Stimulated activated CD4-positive, alpha-beta T cell treated with anti-CD3 and anti-CD28 coated beads, Interleukin-2, amount 100 ng/mL, for 48 hours (primary cell): ENCODE results near the gene DPP7.
"Not testable (repeated sequence)": the region's sequence is repeated elsewhere in the genome, so short reads cannot be mapped to it uniquely, and the experiment has no call there.

Experiments
- DNase-seq, 2 donors: peaks; one replicate each; pipeline ENCODE4 v3.0.0-alpha.2; 2020

DPP7 gene

DNA sequence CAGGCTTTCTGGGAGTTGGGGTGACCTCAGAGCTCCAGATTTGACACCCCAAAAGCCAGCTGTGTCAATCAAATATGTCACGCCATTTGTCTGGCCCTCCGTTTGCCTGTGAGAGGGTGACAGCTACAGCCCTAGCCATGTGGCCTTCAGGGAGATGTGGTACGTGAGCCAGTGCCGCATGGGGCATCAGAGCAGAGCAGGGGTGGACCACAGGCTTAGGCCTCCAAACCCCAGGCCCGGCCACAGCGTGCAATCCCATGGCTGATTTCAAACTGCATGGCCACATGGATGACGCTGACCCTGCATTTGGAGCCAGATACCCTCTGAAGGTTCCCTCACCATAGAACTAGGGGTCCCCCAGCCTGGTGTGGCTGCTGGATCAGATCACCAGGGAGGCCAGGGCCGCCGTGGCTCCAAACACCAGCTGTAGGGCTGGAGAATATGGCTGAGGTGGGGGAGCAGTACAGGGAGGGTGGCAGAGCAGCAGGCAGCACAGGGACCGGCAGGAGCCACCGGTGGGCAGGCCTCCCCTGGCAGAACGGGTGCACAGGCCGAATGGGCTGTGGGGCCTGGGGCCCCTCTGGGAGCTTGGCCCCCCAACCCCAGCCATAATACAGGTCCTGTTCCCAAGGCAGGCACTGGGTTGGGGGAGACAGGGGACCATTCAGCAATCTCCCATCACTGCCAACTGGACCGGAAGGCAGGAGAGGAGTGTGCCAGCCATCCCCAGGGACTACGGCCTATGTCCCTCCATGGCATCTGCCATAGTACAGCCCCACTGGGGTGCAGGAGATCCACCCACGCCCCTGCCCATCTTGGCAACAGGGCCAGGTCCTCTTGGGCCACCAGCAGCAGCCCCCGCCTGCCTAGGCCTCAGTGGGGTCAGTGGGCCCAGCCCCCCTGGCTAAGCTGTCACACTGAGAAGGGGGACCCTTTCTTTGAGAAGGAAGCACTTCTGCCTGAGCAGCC is 45.7 kb downstream of the DPP7 start:
- DNase-seq = no peak

DNA sequence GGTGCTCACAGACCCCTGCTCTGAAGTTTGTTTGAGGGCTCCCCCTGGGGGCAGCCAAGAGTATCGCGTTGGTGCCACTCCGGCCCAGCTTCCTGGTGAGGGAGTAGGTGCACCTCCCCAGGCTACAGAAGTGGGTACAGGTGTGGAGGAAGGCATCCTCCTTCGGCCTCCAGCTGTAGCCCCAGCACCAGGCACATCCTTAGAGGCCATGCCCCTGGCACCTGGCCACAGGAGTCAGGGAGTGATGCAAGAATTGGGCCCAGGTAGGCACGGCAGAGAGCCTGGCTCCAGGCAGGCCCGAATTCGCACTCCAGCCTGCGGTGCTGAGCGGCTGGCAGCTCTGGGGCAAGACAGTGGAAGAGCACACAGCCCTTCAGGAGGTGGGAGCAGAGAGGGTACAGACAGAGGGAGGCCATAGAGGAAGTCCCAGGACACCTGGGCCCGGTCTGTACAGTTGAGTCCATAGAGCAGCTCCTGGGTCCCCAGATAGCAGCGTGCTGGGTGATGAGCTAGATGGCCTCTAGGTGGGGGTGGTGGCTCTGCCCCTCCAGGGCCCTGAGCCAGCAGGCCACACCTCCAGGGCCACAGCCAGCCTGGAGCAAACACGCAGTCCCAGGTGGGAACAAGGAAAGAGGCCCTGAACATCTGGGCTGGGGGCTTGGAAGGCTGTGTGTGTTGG is 46.5 kb downstream of the DPP7 start:
- DNase-seq = peak; percentile 84

DNA sequence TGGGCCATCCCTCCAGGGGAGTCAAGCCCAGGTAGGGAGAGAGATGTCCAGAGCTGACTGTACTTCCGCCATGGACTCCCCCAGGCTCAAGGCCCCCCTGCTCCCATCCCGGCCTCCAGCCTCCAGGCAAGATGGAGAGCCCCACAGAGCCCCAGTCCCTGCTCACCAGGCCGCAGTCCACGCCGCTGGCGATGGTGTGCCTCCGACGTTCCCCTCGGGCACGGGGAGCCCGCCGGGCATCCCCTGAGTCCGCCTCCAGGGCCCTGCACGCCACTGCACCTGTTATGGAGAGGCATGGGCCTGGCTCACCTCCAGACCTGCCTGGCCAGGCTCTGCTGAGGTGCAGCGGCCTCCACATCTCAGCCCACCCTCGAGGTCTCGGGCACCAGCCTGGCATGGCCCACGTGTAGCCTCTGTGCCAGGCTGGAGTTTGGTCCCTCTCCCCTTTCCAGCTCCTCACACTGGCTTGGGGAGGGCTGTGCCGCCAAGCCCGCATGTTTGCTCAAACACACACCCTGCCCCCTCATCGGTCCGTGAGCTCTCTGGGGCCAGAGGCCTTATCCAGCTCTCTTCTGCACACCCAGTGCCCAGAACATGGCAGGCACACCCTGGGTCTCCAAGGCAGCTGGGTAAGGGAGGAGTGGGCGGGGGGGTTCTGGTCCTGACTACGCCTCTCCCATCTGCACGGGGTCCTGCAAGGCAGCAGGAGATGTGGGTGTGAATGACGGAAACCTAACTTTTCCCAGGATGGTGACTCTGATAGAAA is 48.3 kb downstream of the DPP7 start:
- DNase-seq = no peak

DNA sequence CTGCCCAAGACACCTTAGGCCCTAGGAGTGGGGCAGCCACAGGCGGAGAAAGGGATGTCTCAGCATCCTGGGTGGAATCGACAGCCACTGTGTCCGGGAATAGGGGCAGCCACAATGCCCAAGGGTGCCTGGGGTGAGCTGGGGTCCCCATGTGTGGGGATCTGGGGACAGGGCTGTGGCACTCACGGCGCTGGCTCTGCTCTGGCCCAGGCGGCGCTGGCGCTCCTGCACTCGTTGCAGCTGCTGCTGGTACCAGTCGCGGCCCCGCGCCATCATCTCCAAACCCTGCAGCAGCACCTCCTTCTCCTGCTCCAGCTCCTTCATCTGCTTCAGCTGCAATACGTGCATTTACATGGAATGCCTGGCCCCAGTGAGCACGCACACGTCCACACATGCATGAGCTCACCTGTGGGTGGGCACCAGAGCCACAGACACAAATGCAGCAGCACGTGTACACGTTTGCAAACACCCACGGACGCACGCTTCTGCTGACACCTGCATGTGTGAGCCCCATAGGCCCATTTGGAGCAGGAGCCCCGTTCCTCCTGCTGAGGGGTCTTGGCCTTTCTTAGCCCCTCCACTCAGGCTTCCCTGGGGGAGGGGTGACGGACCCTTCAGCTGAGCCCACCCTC is 49.1 kb downstream of the DPP7 start:
- no peak for DNase-seq

DNA sequence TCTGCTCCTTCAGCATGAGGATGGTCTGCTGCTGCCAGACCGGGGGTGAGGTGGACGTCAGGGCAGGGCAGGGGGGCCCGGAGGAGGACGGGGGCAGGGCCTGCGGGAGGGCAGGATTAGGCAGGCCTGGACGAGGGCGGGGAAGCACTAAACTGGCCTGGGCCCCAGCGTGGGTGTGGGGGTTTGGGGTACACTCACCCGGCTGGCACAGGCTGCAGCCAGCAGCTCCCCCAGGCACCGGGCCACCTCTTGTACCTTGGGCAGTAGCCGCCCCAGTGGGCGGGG is 49.7 kb downstream of the DPP7 start:
- DNase-seq = no peak

DNA sequence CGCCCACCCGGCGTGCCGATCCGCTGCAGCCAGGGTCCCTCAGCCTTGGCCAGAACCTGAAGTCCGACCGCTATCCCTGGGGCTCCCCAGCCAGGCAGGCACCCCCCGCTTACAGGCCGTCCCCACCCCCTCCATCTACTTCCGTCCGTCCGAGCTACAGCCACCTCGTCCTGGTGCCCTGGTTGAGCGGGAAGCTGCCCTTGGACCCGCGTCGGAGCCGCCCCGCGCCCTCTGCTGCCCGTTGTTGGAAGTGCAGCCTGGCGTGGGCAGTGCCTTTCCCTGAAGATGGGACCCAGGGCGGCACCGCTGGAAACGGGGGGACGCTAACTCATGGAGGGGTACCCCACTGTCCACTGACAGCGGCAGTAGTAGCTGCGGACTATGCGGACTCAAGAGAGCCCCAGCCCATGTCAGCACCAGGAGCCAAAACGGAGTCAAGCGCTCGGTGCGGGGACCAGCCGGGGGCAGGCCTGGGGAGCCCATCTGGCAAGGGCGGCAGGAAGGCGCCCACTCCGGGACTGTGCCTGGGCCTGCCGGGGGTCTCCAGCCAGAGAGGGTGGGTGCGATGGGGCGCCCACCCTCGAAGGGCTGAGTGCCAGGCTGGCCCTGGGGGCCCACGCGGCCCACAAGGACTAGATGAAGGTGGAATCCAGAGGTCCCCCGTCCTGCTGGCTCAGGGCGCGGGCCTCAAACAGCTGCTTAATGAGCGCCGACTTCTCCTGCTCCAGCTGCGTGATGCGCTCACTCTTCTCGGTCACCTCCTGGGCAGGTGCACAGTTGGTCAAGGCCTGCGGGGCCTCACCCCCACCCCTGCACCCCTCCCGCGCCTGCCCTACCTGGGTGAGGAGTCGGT is 50.3 kb downstream of the DPP7 start:
- DNase-seq = peak; percentile 75

DNA sequence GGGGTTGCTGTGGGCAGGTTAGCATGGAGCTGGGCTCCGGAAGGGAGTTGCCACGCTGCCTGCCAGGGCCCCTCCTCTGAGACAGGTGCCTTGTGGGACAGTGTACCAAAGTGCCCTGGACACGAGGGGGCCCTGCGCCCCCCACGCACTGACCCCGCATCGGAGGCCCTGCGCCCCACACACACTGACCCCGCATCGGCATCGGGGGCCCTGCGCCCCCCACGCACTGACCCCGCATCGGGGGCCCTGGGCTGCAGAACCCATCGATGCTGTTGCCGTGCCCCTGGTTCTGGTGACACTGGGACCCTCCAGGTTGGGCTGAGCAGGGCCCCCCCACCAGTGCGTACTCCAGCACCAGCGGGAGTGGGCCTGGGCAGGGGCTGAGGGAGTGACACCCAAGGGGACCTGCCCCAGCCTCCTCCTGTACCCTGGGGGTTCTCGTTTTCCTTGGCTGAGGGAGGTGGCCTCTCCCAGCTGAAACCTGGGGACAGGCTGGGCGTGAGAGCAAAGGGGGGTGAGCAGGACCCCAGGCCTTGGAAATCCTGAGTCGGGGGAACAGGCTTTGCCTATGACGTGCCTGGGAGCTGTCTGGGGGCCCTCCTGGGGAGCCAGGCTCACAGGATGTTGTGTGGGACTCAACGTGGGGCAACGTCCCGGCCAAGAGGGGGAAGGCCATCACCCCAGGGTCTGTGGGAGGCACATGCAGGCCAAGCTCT is 51.1 kb downstream of the DPP7 start:
- no peak for DNase-seq

DNA sequence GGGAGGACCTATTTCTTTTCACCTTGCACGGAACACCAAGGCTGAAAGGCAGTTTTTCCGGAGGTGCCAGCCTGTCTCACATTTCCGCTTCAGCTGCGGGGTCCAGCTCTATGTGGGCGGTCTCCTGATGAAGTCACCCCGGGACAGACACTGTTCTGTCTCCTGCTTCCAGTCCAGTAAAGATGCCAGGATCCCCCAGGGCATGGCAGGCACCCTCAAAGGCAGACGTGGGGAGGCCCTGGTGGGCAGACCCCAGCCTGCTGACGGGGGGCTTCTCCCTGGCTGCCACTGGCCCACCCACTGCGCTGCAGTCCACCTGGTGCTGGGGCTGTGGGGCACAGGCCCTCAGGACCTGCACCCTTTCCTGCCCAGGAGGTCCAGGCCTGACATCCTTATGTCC is 51.7 kb downstream of the DPP7 start:
- DNase-seq = not testable (repeated sequence)

DNA sequence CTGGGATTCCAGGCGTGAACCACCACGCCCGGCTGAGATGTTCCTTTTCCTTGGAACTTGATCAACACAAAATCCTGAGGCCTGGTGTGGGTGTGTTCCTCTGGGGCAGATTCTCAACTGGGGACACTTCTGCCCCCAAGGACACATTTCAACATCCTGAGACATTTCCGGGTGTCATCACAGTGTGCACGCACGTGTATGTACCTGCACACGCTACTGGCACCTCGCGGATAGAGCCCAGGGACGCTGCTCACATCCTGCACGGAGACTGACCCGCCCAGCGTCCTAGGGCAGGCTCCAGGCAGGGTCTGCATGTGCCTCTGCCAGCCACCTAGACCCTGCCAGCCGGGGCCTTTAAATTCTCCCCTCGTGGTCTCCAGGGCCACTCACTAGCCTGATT is 52.1 kb downstream of the DPP7 start:
- DNase-seq = no peak
